Mononuclear cell (primary cell): ENCODE data around the gene RAB11FIP4. TPM values are rescaled to one million over a fixed set of nuclear protein-coding genes. Genes with fewer than 3 reads are reported as not detected.
"Not testable (repeated sequence)": the region's sequence is repeated elsewhere in the genome, so short reads cannot be mapped to it uniquely, and the experiment has no call there.

Experiments
- H3K27me3 ChIP-seq: 2 replicates; pipeline ENCODE4 v1.6.0; 2011; ENCODE audit warnings: low read length, control low read depth; ENCODE audit not compliant: insufficient read depth
- H3K4me1 ChIP-seq: 2 replicates; pipeline ENCODE4 v1.5.1; 2011; ENCODE audit warnings: mild to moderate bottlenecking, low read length, control low read depth; ENCODE audit not compliant: insufficient read depth
- H3K4me3 ChIP-seq: 2 replicates; pipeline ENCODE4 v1.5.1; 2011; ENCODE audit warnings: mild to moderate bottlenecking, low read length, moderate library complexity
- H3K9me3 ChIP-seq: 2 replicates; pipeline ENCODE4 v1.5.1; 2011; ENCODE audit warnings: low read depth, mild to moderate bottlenecking, control low read depth, low read length
- total RNA-seq: library from RNA; depleted of rRNA; stranded (reverse); fragments of >200 nt; gene quantifications from one replicate; pipeline ENCODE4 v1.2.3, GENCODE V29; 2012

RAB11FIP4 gene, protein sequence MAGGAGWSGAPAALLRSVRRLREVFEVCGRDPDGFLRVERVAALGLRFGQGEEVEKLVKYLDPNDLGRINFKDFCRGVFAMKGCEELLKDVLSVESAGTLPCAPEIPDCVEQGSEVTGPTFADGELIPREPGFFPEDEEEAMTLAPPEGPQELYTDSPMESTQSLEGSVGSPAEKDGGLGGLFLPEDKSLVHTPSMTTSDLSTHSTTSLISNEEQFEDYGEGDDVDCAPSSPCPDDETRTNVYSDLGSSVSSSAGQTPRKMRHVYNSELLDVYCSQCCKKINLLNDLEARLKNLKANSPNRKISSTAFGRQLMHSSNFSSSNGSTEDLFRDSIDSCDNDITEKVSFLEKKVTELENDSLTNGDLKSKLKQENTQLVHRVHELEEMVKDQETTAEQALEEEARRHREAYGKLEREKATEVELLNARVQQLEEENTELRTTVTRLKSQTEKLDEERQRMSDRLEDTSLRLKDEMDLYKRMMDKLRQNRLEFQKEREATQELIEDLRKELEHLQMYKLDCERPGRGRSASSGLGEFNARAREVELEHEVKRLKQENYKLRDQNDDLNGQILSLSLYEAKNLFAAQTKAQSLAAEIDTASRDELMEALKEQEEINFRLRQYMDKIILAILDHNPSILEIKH
- 48.0 TPM for total RNA-seq

DNA sequence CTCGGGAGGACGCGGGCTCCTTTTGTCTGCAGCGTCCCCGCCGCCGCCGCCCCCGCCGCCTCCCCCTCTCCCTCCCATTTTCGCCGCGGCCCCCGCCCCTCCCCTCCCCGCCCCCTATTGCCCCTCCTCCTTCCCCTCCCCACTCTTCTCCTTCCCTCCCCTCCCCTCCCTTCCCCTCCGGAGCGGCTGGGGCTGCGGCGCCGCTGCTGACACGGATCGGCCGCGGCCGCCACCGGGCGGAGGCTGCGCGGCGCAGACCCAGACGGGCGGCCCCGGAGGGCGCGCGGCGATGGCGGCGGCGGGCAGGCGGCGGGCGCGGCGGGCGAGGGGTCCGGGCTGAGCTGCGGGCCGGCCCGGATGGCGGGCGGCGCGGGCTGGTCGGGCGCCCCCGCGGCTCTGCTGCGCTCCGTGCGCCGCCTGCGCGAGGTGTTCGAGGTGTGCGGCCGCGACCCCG is at the start of gene RAB11FIP4:
RAB11FIP4 (plus strand) TSS at position 180 of the 454 bp plus-strand sequence; CDS start at position 358, 178 bp downstream.
- H3K9me3 ChIP-seq: no peaks in the 10 kb centered on the region
- H3K4me1 ChIP-seq: peaks cover 9% of the 10 kb centered on the region
- H3K27me3 ChIP-seq: peaks cover 52% of the 10 kb centered on the region
- H3K4me3 ChIP-seq: no peak within 1 kb of the TSS

DNA sequence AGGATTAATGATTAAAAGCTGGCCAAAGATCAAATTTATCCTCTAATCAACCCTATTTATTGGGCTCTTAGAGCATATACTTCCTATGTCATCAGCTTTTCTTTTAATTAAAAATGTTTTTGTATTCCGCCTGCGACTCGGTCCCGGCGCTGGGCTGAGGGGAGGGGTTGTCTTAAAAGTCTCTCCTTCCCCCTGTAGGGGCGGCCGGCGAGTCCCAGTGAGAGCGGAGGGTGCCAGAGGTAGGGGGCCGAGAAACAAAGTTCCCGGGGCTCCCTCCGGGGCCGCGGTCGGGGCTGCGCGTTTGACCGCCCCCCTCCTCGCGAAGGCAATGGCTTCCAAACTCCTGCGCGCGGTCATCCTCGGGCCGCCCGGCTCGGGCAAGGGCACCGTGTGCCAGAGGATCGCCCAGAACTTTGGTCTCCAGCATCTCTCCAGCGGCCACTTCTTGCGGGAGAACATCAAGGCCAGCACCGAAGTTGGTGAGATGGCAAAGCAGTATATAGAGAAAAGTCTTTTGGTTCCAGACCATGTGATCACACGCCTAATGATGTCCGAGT is 46.2 kb upstream of the RAB11FIP4 start:
- H3K4me1 ChIP-seq, H3K4me3 ChIP-seq, H3K9me3 ChIP-seq, H3K27me3 ChIP-seq: not testable (repeated sequence)

- Histone ChIP-seq H3K9me3 (no peaks in the 10 kb centered on the region), H3K4me3 (no peak overlapping the region), H3K27me3 (no peaks in the 10 kb centered on the region), H3K4me1 (no peaks in the 10 kb centered on the region)
Measured at GRCh38 chr17:31349454-31349853, 42.0 kb upstream of the RAB11FIP4 start.

- no peaks in the 10 kb centered on the region for H3K27me3 ChIP-seq
- H3K4me1 ChIP-seq: no peaks in the 10 kb centered on the region
- no peaks in the 10 kb centered on the region for H3K9me3 ChIP-seq
- no peak overlapping the region for H3K4me3 ChIP-seq
Measured at GRCh38 chr17:31355935-31356334, 35.5 kb upstream of the RAB11FIP4 start.

DNA sequence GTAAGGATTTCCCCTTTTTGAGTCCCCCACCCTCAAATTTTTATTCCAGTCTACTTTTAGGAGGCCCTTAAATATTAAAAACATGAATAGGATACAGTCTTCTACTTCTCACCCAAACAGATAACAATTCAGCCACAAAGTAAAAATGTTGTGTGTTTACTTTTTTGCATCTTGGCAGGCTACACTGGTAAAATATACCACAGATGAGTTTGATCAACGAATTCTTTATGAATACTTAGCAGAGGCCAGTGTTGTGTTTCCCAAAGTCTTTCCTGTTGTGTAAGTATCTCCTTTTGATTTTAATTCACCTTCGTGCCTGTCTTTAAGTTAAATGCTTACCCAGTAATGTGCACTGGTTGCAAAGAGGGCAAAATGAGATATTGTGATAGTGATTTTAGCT is 34.4 kb upstream of the RAB11FIP4 start:
- no peaks in the 10 kb centered on the region for H3K4me1 ChIP-seq
- H3K9me3 ChIP-seq: no peaks in the 10 kb centered on the region
- H3K4me3 ChIP-seq: no peak overlapping the region
- H3K27me3 ChIP-seq: no peaks in the 10 kb centered on the region

- Histone ChIP-seq H3K9me3 (no peaks in the 10 kb centered on the region), H3K4me1 (no peaks in the 10 kb centered on the region), H3K27me3 (no peaks in the 10 kb centered on the region), H3K4me3 (no peak overlapping the region)
Measured at GRCh38 chr17:31357839-31358394, 33.6 kb upstream of the RAB11FIP4 start.

DNA sequence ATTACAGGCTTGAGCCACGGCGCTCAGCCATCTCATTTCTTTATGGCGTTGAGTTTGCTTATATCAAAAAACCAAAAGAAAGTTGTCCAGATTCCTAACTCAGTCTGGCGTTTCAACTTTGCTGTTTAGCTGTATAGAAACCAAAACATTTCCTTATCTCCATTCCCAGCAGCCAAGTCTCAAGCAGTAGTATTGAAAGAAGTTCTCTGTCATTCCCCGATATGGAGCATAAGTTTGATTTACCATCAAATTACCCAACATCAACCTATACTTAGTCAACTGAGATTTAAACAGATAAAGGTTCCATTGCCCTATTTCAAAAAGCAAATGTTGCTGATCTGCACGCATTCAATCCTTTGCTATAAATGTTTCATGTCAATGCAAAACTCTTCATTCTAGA is 27.5 kb upstream of the RAB11FIP4 start:
- Histone ChIP-seq H3K4me1 (no peaks in the 10 kb centered on the region), H3K27me3 (no peaks in the 10 kb centered on the region), H3K4me3 (no peak overlapping the region), H3K9me3 (no peaks in the 10 kb centered on the region)

DNA sequence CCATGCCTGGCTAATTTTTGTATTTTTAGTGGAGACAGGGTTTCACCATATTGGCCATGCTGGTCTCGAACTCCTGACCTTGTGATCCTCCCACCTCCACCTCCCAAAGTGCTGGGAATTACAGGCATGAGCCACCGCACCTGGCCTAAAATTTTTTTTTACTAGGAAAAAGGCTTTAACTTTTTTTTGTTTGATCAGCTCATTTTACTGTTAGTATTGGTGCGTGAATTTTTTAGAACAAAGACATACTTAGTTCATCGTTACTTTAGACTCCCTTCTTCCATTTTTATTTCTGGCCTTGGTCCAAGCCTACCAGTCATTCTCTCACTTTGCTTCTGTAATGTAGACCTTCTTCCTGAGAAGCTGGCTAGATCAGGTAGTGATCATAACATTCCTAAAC is 25.4 kb upstream of the RAB11FIP4 start:
- H3K4me3 ChIP-seq: no peak overlapping the region
- H3K4me1 ChIP-seq: no peaks in the 10 kb centered on the region
- H3K27me3 ChIP-seq: no peaks in the 10 kb centered on the region
- no peaks in the 10 kb centered on the region for H3K9me3 ChIP-seq

- Histone ChIP-seq H3K27me3 (no peaks in the 10 kb centered on the region), H3K4me3 (no peak overlapping the region), H3K4me1 (peaks cover 28% of the 10 kb centered on the region), H3K9me3 (no peaks in the 10 kb centered on the region)
Measured at GRCh38 chr17:31369266-31369665, 22.2 kb upstream of the RAB11FIP4 start.

DNA sequence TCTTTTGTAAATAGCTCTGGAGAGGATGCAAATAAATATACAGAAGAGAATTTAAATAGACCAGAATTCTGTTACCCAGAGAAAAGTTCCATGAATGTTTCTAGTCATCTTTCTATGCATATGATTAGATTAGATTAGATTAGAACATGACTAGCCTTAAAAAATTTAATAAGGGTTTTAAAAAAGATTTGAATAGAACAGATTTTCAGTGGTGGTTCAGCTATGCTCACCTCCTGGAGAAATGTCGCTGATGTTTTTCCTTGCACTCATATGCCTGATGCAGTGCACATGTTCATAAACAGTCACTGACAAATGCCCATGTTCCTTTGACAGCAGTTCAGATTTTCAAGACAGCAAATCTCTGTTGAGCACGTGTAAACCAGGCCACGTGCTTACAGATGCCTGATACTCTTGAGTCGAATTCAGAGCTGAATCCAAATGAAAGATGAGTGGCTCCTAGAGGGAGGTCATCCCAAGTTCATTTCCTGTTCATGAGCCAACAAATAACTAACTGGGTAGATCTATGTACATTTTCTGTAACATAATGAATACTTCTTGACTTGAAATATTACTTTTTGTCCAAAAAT is 19.9 kb upstream of the RAB11FIP4 start:
- H3K4me1 ChIP-seq: peaks cover 32% of the 10 kb centered on the region
- no peak overlapping the region for H3K4me3 ChIP-seq
- no peaks in the 10 kb centered on the region for H3K27me3 ChIP-seq
- H3K9me3 ChIP-seq: no peaks in the 10 kb centered on the region

- Histone ChIP-seq H3K9me3 (no peaks in the 10 kb centered on the region), H3K27me3 (no peaks in the 10 kb centered on the region), H3K4me1 (peaks cover 32% of the 10 kb centered on the region), H3K4me3 (no peak overlapping the region)
Measured at GRCh38 chr17:31373150-31374093, 18.1 kb upstream of the RAB11FIP4 start.

GRCh38 chr17:31374094-31374447 is 17.4 kb upstream of the RAB11FIP4 start:
- Histone ChIP-seq H3K4me1 (peaks cover 32% of the 10 kb centered on the region), H3K9me3 (no peaks in the 10 kb centered on the region), H3K4me3 (no peak overlapping the region), H3K27me3 (no peaks in the 10 kb centered on the region)

DNA sequence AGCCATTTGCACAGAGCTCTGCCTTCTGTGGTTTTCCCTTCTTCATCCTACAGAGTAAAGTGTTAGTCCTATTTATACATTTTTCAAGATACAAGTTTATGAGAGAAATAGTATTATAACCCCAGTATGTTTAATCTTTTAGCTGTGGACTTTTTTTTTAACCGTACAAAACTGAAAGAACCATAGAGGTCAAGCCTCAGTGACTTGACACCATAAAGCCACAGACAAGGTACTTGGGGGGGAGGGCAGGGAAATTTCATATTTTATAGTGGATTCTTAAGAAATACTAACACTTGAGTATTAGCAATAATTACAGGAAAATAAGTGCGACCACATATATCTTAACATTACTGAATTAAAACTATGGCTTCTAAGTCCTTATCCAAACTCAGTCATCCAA is 17.0 kb upstream of the RAB11FIP4 start:
- Histone ChIP-seq H3K4me3 (no peak overlapping the region), H3K27me3 (no peaks in the 10 kb centered on the region), H3K9me3 (no peaks in the 10 kb centered on the region), H3K4me1 (peaks cover 32% of the 10 kb centered on the region)

DNA sequence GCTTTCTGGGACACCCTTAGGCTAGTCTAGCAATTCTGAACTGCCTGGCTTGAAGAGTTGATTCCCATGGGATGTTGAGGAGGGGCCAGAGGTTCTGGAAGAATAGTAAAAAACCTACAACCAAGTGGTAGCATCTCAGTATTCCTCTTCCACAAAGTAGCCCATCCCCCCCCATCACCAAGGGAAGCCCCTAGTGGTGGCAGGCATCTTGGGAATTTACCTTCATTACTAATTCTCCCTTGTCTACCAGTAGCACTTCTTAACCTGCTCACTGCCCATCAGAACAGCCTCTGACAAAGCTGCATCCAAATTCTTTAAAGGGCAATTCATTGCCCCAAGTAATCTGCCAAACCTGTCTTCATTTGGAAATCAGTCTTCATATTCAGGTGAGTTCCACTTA is 12.8 kb upstream of the RAB11FIP4 start:
- H3K9me3 ChIP-seq: no peaks in the 10 kb centered on the region
- H3K27me3 ChIP-seq: no peaks in the 10 kb centered on the region
- H3K4me1 ChIP-seq: peaks cover 10% of the 10 kb centered on the region
- H3K4me3 ChIP-seq: no peak overlapping the region
